GM06990 (cell line): ENCODE measurements around the gene BAIAP2.

Experiments
- DNase-seq: peaks from one replicate; pipeline ENCODE4 v3.0.0-alpha.2; 2011; ENCODE audit not compliant: insufficient read length; ENCODE audit errors: extremely low read depth
- H3K27me3 ChIP-seq: replicated peaks from 2 replicates; pipeline ENCODE4 v1.6.0; 2011; ENCODE audit warnings: low read length; ENCODE audit not compliant: control insufficient read depth, insufficient read depth
- H3K36me3 ChIP-seq: 2 replicates; pipeline ENCODE4 v1.5.1; 2011; ENCODE audit warnings: low read length; ENCODE audit not compliant: control insufficient read depth, insufficient read depth
- H3K4me3 ChIP-seq: replicated peaks from 2 replicates; pipeline ENCODE4 v1.5.1; 2011; ENCODE audit warnings: low read depth, mild to moderate bottlenecking, control low read depth, low read length
- CTCF ChIP-seq: IDR thresholded peaks from 2 replicates; pipeline ENCODE4 v1.5.1; 2011; ENCODE audit warnings: low read length, control low read depth, mild to moderate bottlenecking, inconsistent platforms; ENCODE audit not compliant: insufficient read depth, poor library complexity, severe bottlenecking

BAIAP2 gene

GRCh38 chr17:81102869-81103268 lies 67.9 kb downstream of the BAIAP2 start:
- no peaks in the 10 kb centered on the region; the same call in 1 of the 2 replicates for H3K27me3 ChIP-seq
- H3K36me3 ChIP-seq = no peaks in the 10 kb centered on the region
- TF ChIP-seq CTCF = no peak
- no peak overlapping the region for H3K4me3 ChIP-seq
- DNase-seq = no peak

GRCh38 chr17:81103379-81103778 lies 68.4 kb downstream of the BAIAP2 start:
- Histone ChIP-seq H3K36me3 (no peaks in the 10 kb centered on the region), H3K27me3 (no peaks in the 10 kb centered on the region; the same call in 1 of the 2 replicates), H3K4me3 (no peak overlapping the region)
- no peak for TF ChIP-seq CTCF
- no peak for DNase-seq

GRCh38 chr17:81106716-81107115 lies 71.8 kb downstream of the BAIAP2 start:
- no peaks in the 10 kb centered on the region; the same call in none of the 2 replicates for H3K27me3 ChIP-seq
- TF ChIP-seq CTCF = no peak
- H3K4me3 ChIP-seq = no peak overlapping the region
- no peak for DNase-seq
- H3K36me3 ChIP-seq = no peaks in the 10 kb centered on the region

GRCh38 chr17:81108220-81108619 lies 73.3 kb downstream of the BAIAP2 start:
- H3K27me3 ChIP-seq = no peaks in the 10 kb centered on the region; the same call in none of the 2 replicates
- no peak for TF ChIP-seq CTCF
- no peak for DNase-seq
- H3K36me3 ChIP-seq = no peaks in the 10 kb centered on the region
- H3K4me3 ChIP-seq = no peak overlapping the region

- Histone ChIP-seq H3K27me3 (no peaks in the 10 kb centered on the region; the same call in none of the 2 replicates), H3K4me3 (no peak overlapping the region)
Measured at GRCh38 chr17:81109957-81110356, 75.0 kb downstream of the BAIAP2 start.

More at GRCh38 chr17:81109957-81110356, 75.0 kb downstream of the BAIAP2 start:
- DNase-seq = no peak
- H3K36me3 ChIP-seq = no peaks in the 10 kb centered on the region
- no peak for TF ChIP-seq CTCF
